Heart left ventricle (tissue), 16 donors: Measurements from ENCODE around the gene CEACAM5. TPM values are rescaled to one million over a fixed set of nuclear protein-coding genes. Genes with fewer than 3 reads are reported as not detected.
"Not testable (repeated sequence)": the region's sequence is repeated elsewhere in the genome, so short reads cannot be mapped to it uniquely, and the experiment has no call there.

ENCODE experiments used
- ATAC-seq, 4 donors: fragments of 200-7000 bp; cut with Tn5 transposase; one replicate each; pipeline ENCODE4 v1.9.1; 2020 to 2022; ENCODE audit warnings: moderate library complexity in 4 of 4, mild to moderate bottlenecking in 3 of 4, moderate number of reproducible peaks in 1 of 4
- DNase-seq, 5 donors: peaks; one replicate each; pipeline ENCODE4 v3.0.0-alpha.2; 2020
- H3K27ac ChIP-seq, 12 donors: fragments of 200-600 bp; sonication (generic) in 4 of 12; one replicate each; pipeline versions ENCODE4 v1.5.0 to v1.8.0; 2016 to 2022; ENCODE audit warnings: mild to moderate bottlenecking in 2 of 12
- H3K27me3 ChIP-seq, 9 donors: fragments of 200-600 bp; sonication (generic) in 2 of 9; one replicate each; pipeline versions ENCODE4 v1.5.1 to v1.8.0; 2016 to 2022; ENCODE audit warnings: mild to moderate bottlenecking in 3 of 9
- H3K36me3 ChIP-seq, 9 donors: fragments of 200-600 bp; sonication (generic) in 2 of 9; one replicate each; pipeline versions ENCODE4 v1.5.0 to v1.8.0; 2018 to 2022; ENCODE audit warnings: mild to moderate bottlenecking in 2 of 9
- H3K4me1 ChIP-seq, 12 donors: fragments of 200-600 bp; sonication (generic) in 4 of 12; one replicate each; pipeline versions ENCODE4 v1.5.0 to v1.8.0; 2016 to 2022; ENCODE audit warnings: mild to moderate bottlenecking in 3 of 12
- H3K4me3 ChIP-seq, 12 donors: fragments of 200-600 bp; sonication (generic) in 4 of 12; one replicate each; pipeline versions ENCODE4 v1.5.0 to v1.8.0; 2017 to 2022; ENCODE audit warnings: mild to moderate bottlenecking in 9 of 12, moderate library complexity in 4 of 12
- H3K9me3 ChIP-seq, 12 donors: fragments of 200-600 bp; sonication (generic) in 4 of 12; one replicate each; pipeline versions ENCODE4 v1.5.0 to v1.8.0; 2016 to 2022; ENCODE audit warnings: mild to moderate bottlenecking in 1 of 12
- POLR2A ChIP-seq, 2 donors: fragments of 450-650 bp; IDR thresholded peaks; one replicate each; pipeline ENCODE4 v1.6.1; 2017; ENCODE audit warnings: antibody characterized with exemption in 2 of 2, mild to moderate bottlenecking in 2 of 2, moderate library complexity in 2 of 2
- WGBS, 4 donors: extraction: QIAGEN DNeasy Blood & Tissue Kit in 2 of 4; methylation state at CpG; one replicate each; pipeline versions ENCODE4 v1.1.5 to v1.1.7; 2013 to 2018; 5-methylcytosine and 5-hydroxymethylcytosine counted together
- intact Hi-C, 10 donors: fragments of 100-400 bp; cut with DNase I; formaldehyde crosslinking; loops; one replicate each; pipeline versions ENCODE4 v1.11.1 to v1.14.2; 2022
- polyA plus RNA-seq, 2 donors: library from polyadenylated mRNA; stranded (reverse); fragments of 200-250 nt; gene quantifications; one replicate each; pipeline ENCODE4 v1.2.3, GENCODE V29; 2013
- total RNA-seq, 9 donors: library from RNA; depleted of rRNA in 2 of 9; stranded (reverse); fragments of >200 nt in 2 of 9; fragmentation: NEBNext Ultra II Directional in 3 of 9; extraction: Animal tissue kit (Norgen Biotek cat#: 25700) in 3 of 9; gene quantifications; one replicate each; pipeline versions ENCODE4 v1.1.0 to v1.2.4, GENCODE V29; 2016 to 2023
- TF ChIP-seq, protein P1 (sequence below), 12 donors: fragments of 200-600 bp; sonication (generic) in 4 of 12; IDR thresholded peaks; one replicate each; pipeline versions ENCODE4 v1.5.0 to v1.8.0; 2018 to 2022; ENCODE audit warnings: antibody characterized with exemption in 12 of 12, mild to moderate bottlenecking in 5 of 12
- donor health status: ischemic (EF 13 %, LVEDD 7.1; RV severe dilation, severe dysfunction).
- donor health status: healthy with polysubstance abuse.
- donor health status: DM: no; HTN: yes; CAD: no.
- donor health status: DM: no; HTN: no; CAD: no.
- donor health status: ischemic (EF 25% LVEDD 6.9; RV normal size, moderate dysfunction).
- donor health status: ischemic (EF 25% LVEDD 5.7; RV mildly dilated, moderate dysfunction).
- donor health status: healthy.
- donor health status: DM: yes; HTN: yes; CAD: no.
- donor health status: ischemic (EF 35%, LVEDD 5.7; RV mildly dilated, moderate dysfunction).
- donor health status: nonischemic (EF 11% LVEDD 7.7; RV severe dilation, severe dysfunction).
- donor health status: DM: yes; HTN: yes; CAD: no.
- donor health status: PGD.
- donor health status: ischemic (EF 29% LVEDD 5.4; RV normal size, mild dysfunction).
- donor health status: nonischemic (EF 23%, LVEDD 6.1; RV moderate dilation, normal function).

CEACAM5 gene
- total and polyA plus RNA-seq, 11 donors = 0.22 to 0.75 TPM; not detected in 9

DNA sequence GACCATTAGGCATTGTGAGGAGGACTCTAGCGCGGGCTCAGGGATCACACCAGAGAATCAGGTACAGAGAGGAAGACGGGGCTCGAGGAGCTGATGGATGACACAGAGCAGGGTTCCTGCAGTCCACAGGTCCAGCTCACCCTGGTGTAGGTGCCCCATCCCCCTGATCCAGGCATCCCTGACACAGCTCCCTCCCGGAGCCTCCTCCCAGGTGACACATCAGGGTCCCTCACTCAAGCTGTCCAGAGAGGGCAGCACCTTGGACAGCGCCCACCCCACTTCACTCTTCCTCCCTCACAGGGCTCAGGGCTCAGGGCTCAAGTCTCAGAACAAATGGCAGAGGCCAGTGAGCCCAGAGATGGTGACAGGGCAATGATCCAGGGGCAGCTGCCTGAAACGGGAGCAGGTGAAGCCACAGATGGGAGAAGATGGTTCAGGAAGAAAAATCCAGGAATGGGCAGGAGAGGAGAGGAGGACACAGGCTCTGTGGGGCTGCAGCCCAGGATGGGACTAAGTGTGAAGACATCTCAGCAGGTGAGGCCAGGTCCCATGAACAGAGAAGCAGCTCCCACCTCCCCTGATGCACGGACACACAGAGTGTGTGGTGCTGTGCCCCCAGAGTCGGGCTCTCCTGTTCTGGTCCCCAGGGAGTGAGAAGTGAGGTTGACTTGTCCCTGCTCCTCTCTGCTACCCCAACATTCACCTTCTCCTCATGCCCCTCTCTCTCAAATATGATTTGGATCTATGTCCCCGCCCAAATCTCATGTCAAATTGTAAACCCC is 2.8 kb upstream of the CEACAM5 start:
- TF ChIP-seq, protein P1, sequence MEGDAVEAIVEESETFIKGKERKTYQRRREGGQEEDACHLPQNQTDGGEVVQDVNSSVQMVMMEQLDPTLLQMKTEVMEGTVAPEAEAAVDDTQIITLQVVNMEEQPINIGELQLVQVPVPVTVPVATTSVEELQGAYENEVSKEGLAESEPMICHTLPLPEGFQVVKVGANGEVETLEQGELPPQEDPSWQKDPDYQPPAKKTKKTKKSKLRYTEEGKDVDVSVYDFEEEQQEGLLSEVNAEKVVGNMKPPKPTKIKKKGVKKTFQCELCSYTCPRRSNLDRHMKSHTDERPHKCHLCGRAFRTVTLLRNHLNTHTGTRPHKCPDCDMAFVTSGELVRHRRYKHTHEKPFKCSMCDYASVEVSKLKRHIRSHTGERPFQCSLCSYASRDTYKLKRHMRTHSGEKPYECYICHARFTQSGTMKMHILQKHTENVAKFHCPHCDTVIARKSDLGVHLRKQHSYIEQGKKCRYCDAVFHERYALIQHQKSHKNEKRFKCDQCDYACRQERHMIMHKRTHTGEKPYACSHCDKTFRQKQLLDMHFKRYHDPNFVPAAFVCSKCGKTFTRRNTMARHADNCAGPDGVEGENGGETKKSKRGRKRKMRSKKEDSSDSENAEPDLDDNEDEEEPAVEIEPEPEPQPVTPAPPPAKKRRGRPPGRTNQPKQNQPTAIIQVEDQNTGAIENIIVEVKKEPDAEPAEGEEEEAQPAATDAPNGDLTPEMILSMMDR (IDR thresholded peaks at IDR 0.05) = no peak
- no peak for TF ChIP-seq POLR2A (IDR thresholded peaks at IDR 0.05)
- 28 to 42% (median 40%) methylated on average over 6 to 10 of the region's 10 CpGs for WGBS, 4 donors
- Histone ChIP-seq H3K4me3 (no peak overlapping the region), H3K9me3 (no peaks in the 10 kb centered on the region), H3K36me3 (no peaks in the 10 kb centered on the region), H3K27me3 (peaks cover 0 to 78% (median 29%) of the 10 kb centered on the region in 9 donors), H3K27ac (no peak overlapping the region), H3K4me1 (no peaks in the 10 kb centered on the region)
- peak in 2 of 4 donors; percentile 26 to 28 for ATAC-seq
- intact Hi-C loops = no loop called here
- peak in 1 of 5 donors; percentile 56 for DNase-seq

DNA sequence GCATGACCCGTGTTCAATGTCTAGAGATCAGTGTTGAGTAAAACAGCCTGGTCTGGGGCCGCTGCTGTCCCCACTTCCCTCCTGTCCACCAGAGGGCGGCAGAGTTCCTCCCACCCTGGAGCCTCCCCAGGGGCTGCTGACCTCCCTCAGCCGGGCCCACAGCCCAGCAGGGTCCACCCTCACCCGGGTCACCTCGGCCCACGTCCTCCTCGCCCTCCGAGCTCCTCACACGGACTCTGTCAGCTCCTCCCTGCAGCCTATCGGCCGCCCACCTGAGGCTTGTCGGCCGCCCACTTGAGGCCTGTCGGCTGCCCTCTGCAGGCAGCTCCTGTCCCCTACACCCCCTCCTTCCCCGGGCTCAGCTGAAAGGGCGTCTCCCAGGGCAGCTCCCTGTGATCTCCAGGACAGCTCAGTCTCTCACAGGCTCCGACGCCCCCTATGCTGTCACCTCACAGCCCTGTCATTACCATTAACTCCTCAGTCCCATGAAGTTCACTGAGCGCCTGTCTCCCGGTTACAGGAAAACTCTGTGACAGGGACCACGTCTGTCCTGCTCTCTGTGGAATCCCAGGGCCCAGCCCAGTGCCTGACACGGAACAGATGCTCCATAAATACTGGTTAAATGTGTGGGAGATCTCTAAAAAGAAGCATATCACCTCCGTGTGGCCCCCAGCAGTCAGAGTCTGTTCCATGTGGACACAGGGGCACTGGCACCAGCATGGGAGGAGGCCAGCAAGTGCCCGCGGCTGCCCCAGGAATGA is 1.5 kb upstream of the CEACAM5 start:
- WGBS, 4 donors = 14 to 23% (median 16%) methylated on average over 17 to 26 of the region's 26 CpGs
- Histone ChIP-seq H3K27me3 (peaks cover 0 to 76% (median 29%) of the 10 kb centered on the region in 9 donors), H3K9me3 (no peaks in the 10 kb centered on the region), H3K36me3 (no peaks in the 10 kb centered on the region), H3K4me3 (peak overlapping the region in 2 of 12 donors; percentile 28 to 33), H3K27ac (no peak overlapping the region), H3K4me1 (no peaks in the 10 kb centered on the region)
- DNase-seq = peak in 3 of 5 donors; percentile 42 to 67 (median 47)
- no peak for TF ChIP-seq POLR2A (IDR thresholded peaks at IDR 0.05)
- TF ChIP-seq, protein P1 (IDR thresholded peaks at IDR 0.05) = peak; percentile 23 to 82 (median 44)
- ATAC-seq = peak in 3 of 4 donors; percentile 63 to 79 (median 65)
- intact Hi-C loops = no loop called here

DNA sequence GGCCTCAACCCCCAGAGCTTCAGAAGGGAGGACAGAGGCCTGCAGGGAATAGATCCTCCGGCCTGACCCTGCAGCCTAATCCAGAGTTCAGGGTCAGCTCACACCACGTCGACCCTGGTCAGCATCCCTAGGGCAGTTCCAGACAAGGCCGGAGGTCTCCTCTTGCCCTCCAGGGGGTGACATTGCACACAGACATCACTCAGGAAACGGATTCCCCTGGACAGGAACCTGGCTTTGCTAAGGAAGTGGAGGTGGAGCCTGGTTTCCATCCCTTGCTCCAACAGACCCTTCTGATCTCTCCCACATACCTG is 969 bp upstream of the CEACAM5 start:
- intact Hi-C loops = no loop called here
- DNase-seq (no peak), ATAC-seq (no peak)
- 26 to 50% (median 47%) methylated on average over 3 to 5 of the region's 5 CpGs for WGBS, 4 donors
- peaks cover 0 to 72% (median 29%) of the 10 kb centered on the region in 9 donors for H3K27me3 ChIP-seq
- H3K27ac ChIP-seq = no peak overlapping the region
- TF ChIP-seq, protein P1 (IDR thresholded peaks at IDR 0.05) = no peak
- TF ChIP-seq POLR2A (IDR thresholded peaks at IDR 0.05) = no peak
- H3K4me3 ChIP-seq = no peak overlapping the region
- H3K36me3 ChIP-seq = no peaks in the 10 kb centered on the region
- no peaks in the 10 kb centered on the region for H3K4me1 ChIP-seq
- no peaks in the 10 kb centered on the region for H3K9me3 ChIP-seq

DNA sequence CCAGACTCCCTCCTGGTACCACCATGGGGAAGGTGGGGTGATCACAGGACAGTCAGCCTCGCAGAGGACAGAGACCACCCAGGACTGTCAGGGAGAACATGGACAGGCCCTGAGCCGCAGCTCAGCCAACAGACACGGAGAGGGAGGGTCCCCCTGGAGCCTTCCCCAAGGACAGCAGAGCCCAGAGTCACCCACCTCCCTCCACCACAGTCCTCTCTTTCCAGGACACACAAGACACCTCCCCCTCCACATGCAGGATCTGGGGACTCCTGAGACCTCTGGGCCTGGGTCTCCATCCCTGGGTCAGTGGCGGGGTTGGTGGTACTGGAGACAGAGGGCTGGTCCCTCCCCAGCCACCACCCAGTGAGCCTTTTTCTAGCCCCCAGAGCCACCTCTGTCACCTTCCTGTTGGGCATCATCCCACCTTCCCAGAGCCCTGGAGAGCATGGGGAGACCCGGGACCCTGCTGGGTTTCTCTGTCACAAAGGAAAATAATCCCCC is 505 bp upstream of the CEACAM5 start:
- Histone ChIP-seq H3K9me3 (no peaks in the 10 kb centered on the region), H3K36me3 (no peaks in the 10 kb centered on the region), H3K27ac (no peak overlapping the region), H3K27me3 (peaks cover 0 to 68% (median 29%) of the 10 kb centered on the region in 9 donors), H3K4me1 (no peaks in the 10 kb centered on the region), H3K4me3 (no peak overlapping the region)
- intact Hi-C loops = no loop called here
- 75 to 77% (median 76%) methylated on average over 5 of the region's 5 CpGs for whole genome bisulfite sequencing, 4 donors
- no peak for ATAC-seq
- TF ChIP-seq, protein P1 (IDR thresholded peaks at IDR 0.05) = no peak
- no peak for TF ChIP-seq POLR2A (IDR thresholded peaks at IDR 0.05)
- peak in 1 of 5 donors; percentile 22 for DNase-seq

DNA sequence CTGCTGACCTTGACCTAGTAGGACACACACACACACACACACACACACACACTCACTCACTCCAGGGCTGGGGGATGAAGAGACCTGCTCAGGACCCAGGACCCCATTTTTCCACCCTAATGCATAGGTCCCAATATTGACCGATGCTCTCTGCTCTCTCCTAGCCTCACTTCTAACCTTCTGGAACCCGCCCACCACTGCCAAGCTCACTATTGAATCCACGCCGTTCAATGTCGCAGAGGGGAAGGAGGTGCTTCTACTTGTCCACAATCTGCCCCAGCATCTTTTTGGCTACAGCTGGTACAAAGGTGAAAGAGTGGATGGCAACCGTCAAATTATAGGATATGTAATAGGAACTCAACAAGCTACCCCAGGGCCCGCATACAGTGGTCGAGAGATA is 1.1 kb downstream of the CEACAM5 start:
- H3K9me3 ChIP-seq, H3K4me1 ChIP-seq, H3K4me3 ChIP-seq, H3K27ac ChIP-seq, intact Hi-C loops, H3K36me3 ChIP-seq, ATAC-seq: not testable (repeated sequence)
- WGBS, 4 donors = 77 to 88% (median 82%) methylated on average over 8 of the region's 8 CpGs
- DNase-seq = peak in 1 of 5 donors; percentile 7
- H3K27me3 ChIP-seq = peaks cover 0 to 52% (median 26%) of the 10 kb centered on the region in 9 donors
